Gastrocnemius medialis (tissue), 4 donors: Measurements from ENCODE around the gene SV2B.

Experiments
- CTCF ChIP-seq, 5 experiments: fragments of 450-650 bp in 3 of 5; fragments of 200-600 bp in 2 of 5; sonication (generic) in 2 of 5; IDR thresholded peaks in 4 of 5; conservative IDR thresholded peaks in 1 of 5; 1 replicate in 4 of 5; 2 replicates in 1 of 5; pipeline ENCODE4 v1.5.1; 2016 to 2019; ENCODE audit warnings: antibody characterized with exemption in 5 of 5, mild to moderate bottlenecking in 3 of 5, moderate library complexity in 3 of 5
- POLR2A ChIP-seq, 2 donors: fragments of 450-650 bp; IDR thresholded peaks; one replicate each; pipeline ENCODE4 v1.6.1; 2017; ENCODE audit warnings: antibody characterized with exemption in 2 of 2, mild to moderate bottlenecking in 2 of 2, moderate library complexity in 2 of 2

GRCh38 chr15:91261345-91261744 lies 161.3 kb downstream of the SV2B start:
- TF ChIP-seq CTCF (IDR thresholded peaks at IDR 0.05 in 4 of 5, conservative IDR thresholded peaks at IDR 0.05 in 1 of 5) (no peak), POLR2A (IDR thresholded peaks at IDR 0.05) (no peak)
